ENCODE results near the gene AMMECR1.

- TF ChIP-seq TAF1 (IDR thresholded peaks at IDR 0.05; ENCODE audit: borderline replicate concordance, low read depth, low read length) (no peak), POLR2A (IDR thresholded peaks at IDR 0.05; ENCODE audit: low read depth, low read length) (no peak), POLR2AphosphoS5 (IDR thresholded peaks at IDR 0.05; ENCODE audit: low read depth, low read length) (no peak)
Observed at GRCh38 chrX:110153896-110154295, 164.0 kb downstream of the AMMECR1 start.
